Limb (tissue), 2 donors: ENCODE results near the gene VAMP2.

Experiments used
- DNase-seq, 2 donors: peaks; one replicate each; pipeline ENCODE4 v3.0.0-alpha.2; 2016; ENCODE audit errors: extremely low spot score in 2 of 2

VAMP2 gene

DNA sequence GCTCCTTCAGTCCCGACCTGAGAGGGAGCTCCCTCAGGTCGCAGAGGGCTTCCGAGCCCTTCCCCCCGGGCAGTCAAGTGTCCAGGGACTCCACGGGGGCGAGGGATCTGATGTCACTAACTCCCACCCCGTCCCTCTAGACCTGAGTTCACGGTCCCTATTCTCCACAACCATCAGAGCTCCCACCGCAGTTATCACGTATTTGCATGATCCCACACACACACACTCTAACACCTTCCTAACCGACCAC is 6.8 kb downstream of the VAMP2 start:
- DNase-seq: no peak

DNA sequence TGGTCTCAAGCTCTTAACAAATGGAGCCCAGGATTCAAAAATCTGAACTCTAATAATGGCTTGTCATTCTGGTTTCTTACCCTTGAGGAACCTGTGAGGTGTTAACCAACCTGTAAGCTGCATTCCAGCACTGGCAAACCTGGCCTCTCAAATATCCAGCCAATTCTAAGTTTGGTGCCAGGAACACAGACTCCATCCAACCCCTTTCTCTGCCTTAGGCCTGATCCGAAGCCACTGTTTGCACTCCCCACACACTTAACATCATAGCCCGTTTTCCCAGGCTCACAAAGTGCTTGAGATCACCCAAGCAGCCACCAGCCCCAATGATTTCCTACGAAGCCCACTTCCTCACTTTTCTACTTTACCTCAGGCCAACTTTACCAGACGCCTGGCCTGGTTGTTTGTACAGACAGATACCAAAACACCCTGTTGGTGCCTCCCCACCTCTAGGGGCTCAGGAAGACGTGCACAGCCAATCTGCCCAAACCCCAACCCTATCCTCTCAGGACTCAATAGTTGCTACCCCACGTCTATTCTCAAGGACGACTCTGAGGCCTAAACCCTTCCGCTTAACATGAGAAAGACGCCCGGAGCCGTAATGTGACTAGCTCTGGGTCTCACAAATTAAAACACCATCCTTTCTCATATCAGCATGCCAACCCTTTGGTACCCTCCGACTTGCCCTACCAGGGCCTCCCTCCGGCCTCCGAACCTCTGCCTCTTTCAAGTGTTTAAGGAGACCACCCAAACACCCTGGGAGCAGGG is 7.3 kb downstream of the VAMP2 start:
- no peak for DNase-seq

DNA sequence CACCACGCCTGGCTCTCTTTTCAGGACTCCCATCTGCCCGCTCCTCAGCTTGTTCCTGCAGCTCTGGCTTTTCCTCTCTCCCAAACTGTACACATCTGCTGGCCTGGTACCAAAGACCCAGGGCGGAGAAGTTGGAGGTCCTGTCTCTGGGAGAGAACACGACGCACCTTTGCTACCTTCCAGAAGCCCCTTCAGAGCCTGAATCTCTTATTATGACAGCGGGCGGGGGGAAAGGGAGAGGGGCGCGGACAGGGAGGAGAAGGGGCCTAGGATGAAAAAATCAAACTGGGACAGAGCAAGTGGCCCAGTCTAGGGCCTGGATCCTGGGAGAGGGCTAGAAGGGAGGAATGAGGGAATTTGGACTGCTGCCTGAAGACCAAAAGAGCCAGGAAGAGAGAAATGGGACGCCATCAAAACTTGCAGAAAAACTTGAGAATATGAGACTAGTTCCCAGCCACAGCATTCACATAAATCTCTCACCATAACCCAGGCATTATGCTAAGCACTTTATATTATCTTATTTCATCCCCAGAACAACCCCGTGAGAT is 8.1 kb downstream of the VAMP2 start:
- no peak for DNase-seq

DNA sequence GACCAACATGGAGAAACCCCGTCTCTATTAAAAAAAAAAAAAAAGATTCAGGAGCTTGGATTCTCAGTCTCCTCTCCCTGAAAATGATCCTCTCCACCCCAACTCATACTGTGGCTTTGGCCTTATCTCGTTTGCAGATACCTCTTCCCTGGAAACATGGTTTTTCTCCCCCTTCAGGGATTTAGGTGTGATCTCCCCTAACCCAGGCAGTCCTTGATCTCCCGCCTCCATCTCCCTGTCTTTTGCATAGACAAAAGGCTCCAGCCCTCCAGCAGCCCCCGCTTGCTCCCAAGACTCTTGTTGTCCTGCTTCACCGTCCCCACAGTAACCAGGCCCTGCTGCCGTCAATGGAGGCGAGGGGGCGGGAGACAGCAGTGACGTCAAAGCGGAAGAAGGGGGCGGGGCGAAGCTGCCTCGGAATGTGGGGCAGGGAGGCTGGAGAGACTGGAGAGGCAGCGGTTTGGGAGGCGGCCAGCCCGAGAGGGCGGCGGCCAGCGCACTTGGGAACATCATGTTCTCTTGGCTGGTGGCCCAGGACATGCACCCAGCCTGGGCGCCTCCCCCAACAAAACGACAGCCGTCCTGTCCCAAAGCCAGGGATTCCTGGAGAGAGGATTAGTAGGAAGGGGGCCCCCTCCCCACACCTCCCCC is 8.7 kb downstream of the VAMP2 start:
- DNase-seq: peak; percentile 98 to 100

DNA sequence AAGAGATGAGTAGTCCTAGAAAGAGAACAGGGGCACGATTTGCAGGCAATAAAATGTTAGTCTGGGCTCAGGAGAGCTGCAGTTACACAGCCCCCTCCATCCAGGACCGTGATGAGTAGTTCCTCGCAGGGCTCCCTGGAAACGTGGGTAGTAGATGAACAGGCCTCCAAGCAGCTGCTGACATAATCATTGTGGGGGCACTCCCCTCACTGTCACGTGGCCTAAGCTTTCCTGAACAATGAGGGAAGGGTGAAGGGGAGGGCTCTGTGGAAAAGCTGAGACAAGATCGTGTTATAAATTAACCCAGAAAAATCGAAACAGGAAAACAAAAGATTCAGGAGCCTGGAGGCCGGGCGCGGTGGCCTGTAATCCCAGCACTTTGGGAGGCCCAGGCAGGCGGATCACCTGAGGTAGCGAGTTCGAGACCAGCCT is 9.2 kb downstream of the VAMP2 start:
- DNase-seq: peak; percentile 77 to 91

DNA sequence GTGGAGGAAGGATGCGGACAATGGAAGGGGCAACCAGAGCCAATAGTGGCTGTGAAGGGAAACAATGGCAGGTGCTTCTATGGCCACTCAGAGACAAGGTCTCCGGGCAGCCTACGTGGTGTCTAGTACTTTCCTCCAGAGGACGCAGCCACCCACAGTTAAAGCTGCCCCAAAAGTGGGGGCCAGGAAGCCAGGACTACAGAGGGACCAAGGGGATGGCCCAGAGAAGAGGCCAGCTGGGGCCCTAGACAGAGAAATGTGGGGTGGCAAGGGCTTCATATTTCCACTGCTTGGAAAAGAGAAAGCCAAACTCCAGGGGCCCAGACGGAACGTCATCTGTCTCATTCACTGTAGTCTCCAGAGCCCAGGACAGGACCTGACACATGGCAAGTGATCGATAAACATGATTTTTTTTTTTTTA is 9.7 kb downstream of the VAMP2 start:
- DNase-seq: peak in 1 of 2 donors; percentile 47

DNA sequence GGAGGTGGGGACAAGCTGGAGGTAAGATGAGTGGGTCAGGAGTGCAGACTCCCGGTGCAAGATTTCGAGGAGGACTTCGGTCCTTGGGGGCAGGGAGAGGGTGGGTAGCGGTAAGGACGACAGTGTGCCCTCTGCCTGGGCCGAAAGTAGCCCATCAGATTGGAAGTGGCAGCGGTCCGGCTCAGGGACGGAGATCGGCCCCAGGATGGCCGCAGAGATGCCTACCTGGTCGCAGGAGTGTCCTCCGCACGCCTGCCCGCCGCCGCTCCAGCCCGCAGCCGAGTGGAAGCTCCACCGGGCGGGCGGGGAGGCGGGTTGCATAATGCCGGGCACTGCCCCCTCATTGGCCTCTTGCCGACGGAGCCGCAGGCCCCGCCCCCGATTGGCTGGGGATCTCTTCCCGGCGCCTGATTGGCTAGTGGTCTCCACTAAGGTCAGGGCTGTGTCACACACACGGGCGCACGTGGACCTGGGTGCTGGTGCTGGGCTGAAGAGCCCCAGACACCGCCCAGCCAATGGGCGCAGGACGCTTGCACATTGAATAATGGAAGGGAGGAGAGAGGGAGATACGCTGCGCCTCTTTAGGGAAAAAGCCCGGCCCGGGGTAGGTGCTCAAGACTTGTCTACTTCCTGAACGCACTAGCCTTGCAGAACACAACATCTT is 10.5 kb downstream of the VAMP2 start, which contains the start of gene PER1:
PER1 (minus strand) TSS at position 293 of the 664 bp plus-strand sequence. CDS start 1,698 bp downstream, outside the sequence.
- DNase-seq: peak; percentile 93 to 96

DNA sequence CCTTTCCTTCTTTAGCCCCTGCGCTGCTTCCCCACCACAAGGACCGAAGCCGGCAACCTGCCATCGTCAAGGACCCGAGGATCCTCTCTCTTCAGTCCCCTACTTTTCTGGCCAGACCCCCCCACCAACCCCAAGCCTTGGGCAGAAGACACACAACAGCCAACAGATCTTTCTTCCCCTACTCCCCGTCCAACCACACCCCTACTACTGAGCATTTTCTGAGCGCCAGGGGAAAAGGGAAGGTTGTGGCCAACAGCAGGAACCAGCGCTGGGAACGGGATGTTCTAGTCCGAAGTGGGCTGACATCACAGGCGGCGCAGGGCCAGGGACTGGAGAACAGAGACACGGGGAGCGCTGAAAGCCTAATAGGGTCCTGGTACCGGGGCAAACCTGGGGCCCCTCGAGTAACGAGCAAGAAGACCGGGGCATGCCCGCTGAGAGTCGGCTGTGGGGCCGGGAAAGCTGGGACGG is 11.1 kb downstream of the VAMP2 start:
- DNase-seq: peak; percentile 66 to 82

DNA sequence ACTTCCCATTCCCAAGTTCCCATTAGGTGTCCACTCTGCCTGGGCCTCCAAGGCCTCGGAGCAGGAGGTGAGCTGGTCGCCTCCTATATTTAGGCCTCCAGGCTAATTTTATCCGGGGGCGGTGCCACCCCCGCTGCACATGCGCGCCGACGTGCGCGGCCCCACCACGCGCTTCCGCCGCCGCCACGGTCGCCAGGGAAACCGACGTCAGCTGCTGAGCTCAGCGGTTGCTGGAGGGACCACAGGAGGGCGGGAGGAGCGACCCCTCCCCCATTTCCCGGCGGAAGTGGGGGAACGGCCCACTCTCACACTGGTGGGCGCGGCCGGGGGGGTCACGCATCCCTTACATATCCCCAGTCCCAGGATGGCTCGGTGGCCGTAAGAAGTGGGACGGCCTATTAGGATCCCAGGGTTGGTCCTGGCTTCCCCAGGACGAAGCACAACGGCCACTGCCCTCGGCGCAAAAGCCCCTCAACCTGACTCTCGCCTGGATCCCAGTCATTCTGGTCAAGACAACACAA is 11.6 kb downstream of the VAMP2 start:
- DNase-seq: peak; percentile 92 to 96

DNA sequence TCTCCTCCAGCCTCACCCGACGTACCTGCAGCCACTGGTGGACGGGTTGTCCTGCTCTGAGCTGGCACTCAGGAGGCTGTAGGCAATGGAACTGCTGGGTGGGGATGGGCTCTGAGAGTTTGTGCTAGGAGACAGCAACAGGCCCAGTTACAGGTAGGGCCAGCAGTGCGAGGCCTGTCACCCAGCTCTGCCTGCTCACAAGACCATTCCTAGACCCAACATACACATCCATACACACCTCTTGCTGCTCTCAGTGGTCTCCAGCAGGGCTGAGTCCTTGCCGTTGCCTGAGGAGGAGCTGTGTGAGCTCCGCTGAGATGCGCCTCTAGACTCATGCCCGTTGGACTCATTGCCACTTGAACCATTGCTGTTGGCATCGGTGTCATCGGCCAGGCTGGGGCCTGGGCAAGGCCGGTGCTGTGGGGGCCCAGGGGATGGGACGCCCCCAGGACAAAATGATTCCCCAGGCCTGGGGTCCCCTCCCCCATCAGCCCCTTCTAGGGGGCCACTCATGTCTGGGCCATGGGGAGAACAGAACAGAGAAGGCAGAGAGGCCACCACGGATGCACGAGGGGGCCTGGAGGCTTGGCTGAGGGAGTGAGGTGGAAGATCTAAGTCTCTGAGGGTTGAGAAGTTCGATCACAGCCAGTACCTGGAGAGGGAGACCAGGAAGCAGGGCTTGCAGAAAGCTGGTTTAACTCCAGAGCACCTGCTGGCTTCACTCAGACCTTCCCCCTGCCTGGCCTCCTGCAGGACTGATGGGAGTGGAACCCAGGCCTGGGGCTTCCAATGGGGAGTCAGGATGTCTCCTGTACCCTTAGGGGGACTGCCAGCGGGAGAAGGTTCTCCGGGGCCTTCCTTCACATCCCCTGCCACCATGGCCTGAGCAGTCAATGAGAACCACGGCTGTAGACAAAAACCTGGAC is 12.3 kb downstream of the VAMP2 start:
- DNase-seq: no peak

DNA sequence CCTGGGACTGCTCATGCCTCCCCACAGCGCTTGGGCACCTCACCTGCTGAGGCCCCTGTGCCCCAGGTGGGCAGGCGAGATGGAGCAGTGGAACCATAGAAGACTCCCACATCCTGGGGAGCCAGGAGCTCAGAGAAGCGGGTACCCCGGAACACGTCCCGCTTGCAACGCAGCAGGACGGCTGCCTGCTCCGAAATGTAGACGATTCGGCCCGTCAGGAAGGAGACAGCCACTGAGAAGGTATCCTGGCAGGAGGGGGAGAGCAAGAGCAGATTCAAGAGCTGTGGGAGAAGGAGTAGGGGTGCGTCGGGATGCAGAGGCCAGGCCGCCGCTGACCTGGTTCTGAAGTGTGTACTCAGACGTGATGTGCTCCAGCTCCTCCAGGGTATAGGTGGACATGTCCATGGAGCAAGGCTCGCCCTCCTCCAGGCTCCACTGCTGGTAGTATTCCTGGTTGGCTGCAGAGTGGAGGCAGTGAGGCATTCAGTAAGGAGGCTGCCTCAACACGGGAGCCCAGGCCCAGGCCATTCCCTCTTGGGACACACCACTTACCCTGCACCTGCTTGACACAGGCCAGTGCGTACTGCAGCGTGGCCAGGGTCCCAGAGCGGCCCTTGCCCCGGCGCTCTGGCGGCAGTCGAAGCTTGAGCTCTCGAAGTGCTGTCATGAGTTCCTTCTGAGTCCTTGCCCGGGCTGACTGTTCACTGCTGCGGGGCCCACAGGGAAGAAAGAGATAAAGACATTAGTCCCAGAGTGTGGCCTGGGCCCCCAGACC is 13.1 kb downstream of the VAMP2 start:
- DNase-seq: peak in 1 of 2 donors; percentile 40

DNA sequence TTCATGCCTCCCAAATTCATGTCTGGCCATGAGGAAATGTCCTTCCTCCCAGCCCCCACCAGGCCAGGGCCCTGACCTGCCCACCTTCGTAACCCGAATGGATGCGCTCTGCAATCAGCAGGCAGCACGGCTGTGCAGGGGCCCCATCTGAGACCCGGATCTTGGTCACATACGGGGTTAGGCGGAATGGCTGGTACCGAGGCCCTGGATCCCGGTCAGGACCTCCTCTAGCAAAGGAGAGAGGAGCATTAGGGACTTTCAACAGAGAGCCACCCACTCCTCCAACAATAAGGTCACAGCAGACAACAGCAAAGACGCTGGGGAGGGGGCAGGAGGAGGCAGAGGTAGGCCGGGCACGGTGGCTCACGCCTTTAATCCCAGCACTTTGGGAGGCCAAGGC is 14.2 kb downstream of the VAMP2 start:
- DNase-seq: no peak

DNA sequence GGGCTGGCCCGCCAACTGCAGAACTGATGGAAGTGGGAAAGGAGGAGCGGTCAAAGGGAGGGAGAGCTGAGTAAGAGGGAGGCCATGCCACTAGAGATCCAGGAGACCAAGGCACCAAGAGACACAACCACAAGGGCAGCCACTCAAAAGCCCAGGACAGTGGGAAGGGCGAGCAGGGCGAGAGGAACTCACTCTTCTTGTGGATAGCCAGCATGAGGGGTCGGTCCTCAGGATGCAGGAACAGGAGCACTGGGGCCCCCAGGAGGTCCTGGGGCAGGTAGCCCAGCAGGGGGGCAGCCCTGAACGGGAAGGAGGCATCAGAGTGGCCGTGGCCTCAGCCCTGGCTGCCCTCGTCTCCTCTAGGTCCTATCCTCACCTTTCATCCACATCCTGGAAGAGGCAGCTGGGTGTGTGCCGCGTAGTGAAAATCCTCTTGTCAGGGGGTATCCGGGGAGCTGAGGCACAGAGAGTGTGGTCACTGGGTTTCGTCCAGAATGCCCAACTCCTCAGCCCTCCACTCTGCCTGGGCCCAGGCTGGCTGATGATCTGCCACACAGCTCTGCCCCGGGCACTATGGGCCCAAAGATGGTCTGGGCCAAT is 14.8 kb downstream of the VAMP2 start:
- DNase-seq: no peak

DNA sequence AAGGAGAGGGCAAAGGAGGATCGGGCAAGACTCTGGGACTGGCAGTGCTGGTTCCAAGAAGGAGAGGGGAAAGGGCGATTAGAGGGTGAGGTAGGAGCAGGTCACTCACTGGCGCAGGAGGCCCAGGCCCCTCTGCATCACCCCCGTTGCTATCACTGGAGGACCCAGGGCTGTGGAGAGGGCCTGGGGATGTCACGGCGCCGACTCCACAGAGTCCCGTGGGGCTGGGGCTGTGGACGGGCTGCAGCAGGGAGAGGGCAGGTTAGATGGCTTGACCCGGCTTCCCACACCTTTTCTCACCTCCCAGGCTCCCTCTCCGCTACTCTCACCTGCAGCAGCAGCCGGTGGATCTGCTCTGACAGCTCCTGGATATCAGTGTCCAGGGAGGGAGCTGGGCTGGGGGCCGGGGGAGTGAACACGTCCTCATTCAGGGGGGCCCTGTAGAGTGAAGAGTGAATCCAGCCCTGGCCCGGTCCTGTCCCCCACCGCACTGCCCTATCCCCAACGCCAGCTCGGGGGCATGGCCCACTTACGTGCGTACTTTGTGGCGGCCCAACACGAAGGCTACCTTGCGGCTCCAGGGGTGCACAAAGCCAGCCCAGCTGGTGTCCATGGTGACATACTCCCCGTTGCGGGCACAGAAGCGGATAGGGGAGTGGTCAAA is 15.5 kb downstream of the VAMP2 start:
- DNase-seq: peak in 1 of 2 donors; percentile 32

DNA sequence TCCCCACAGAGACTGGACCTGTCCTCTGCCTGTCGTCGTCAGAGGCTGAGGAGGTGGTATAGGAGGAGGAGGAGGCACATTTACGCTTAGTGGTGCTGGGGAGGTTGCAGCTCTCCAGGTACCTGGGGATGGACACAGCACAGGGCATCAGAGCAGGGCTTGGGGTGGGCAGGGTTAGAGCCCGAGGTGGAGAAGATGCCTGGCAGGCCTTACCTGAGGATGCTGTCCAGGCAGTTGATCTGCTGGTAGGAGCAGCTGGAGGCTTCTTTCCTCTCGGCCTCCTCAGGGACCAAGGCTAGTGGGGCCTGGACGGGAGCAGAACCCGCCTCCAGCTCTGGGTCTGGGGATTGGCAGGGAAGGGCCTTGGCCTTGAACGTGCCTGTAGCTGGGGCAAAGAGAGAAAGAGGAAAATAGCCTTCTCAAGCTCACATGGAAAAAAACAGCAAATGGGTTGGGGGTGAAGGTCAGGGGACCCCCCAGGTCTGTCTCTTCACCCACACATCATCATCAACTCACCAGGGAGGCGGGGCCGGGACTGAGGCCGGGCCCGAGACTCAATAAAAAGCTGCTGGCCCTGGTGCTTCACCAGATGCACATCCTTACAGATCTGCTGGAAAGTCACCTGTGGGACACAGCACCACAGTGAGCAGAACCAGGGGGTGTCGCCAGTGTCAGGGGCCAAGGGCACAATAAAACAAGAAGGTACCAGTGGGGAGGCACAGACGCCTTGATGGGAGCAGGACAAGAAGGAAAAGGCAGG is 16.2 kb downstream of the VAMP2 start:
- DNase-seq: no peak

DNA sequence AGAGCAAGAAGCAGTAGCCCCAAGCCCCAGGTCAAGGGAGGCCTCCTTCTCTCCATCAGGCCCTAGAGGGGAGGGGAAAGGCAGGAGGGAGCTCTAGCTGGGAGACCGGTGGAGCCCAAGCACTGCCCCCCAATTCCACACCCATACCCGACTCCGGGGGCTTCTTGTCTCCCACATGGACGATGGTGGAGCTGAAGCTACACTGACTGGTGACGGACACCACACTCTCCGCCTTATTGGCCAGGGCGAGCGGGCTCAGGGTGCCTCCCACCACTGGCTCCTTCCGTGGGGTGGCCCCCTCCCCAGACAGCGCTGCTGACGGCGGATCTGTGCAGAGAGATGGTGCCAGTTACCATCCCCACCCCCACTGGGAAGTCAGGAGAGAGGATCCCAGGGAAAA is 16.9 kb downstream of the VAMP2 start:
- DNase-seq: no peak

DNA sequence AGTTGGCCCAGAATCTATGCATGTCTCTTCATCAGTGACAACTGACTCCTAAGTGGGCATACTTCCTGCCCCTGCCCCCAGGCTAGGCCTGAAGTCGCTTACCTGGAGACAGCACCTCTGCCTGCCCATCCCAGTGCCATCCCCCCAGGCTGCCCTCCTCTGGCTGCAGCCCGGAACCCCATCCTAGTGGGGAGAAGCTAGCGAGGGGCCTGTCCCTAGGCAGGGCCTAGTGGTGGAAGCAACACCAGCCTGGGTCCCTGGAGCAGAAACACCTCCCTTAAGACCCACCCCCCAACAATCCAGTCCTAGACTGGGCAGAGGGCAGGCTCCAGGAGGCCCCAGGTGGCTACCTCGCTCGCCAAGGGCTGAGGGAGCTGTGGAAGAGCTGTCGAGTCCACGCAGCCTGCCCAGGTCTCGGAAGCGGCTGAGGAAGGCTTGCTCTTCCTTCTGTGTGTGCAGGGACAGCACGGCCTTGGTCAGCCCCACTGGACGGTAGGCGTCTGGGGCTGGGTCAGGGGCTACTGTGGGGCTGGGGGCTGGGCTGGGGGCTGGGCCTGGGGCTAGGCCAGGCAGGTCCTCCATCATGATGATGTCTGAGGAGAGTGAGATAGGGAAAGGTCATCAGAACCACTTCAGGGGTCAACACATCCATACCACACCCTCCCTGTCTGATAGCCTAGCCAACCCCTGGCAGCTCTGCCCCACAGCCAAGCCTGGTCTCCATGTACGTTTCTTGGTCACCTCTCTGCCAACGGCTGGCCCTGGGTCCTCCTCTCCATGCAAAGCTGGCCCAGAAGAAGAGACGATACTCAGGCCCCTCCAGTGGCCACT is 18.1 kb downstream of the VAMP2 start:
- peak in 1 of 2 donors; percentile 36 for DNase-seq
